Measurements from ENCODE around the gene TRMT2A. TPM values are rescaled to one million over a fixed set of nuclear protein-coding genes. Genes with fewer than 3 reads are reported as not detected.

Gene TRMT2A
- total and polyA plus RNA-seq, 2 of the 8 experiments (the other 6 are each of a cell fraction or from before 2014, with no cell fraction given): 44.9 to 50.3 TPM

- Histone ChIP-seq H3K4me2 (ENCODE audit: insufficient read depth in 1 of 2, low read depth in 2 of 2, low read length in 2 of 2) (no peak overlapping the region), H2BK5ac (ENCODE audit: low read depth, low read length) (no peak overlapping the region; the same call in 1 of the 2 replicates), H3K14ac (ENCODE audit: insufficient read length) (no peak overlapping the region), H2AFZ (ENCODE audit: low read length) (no peak overlapping the region), H4K5ac (ENCODE audit: insufficient read length, low read depth, low read length) (no peak overlapping the region), H4K8ac (ENCODE audit: extremely low read depth, insufficient read depth, low read length) (no peak overlapping the region; the same call in 1 of the 2 replicates), H3K18ac (ENCODE audit: extremely low read depth, low read length) (no peak overlapping the region), H3K79me2 (ENCODE audit: control insufficient read depth in 1 of 2, insufficient read depth in 2 of 2, low read length in 2 of 2) (peaks cover 31 to 53% of the 10 kb centered on the region in 2 experiments), H3K23me2 (ENCODE audit: low read depth, low read length) (peaks cover 7% of the 10 kb centered on the region; the same call in 1 of the 2 replicates), H3K56ac (replicated peaks; ENCODE audit: insufficient read length, low read depth, low read length) (no peak overlapping the region), H3K23ac (ENCODE audit: insufficient read length) (no peak overlapping the region), H2BK12ac (ENCODE audit: low read depth, low read length) (no peak overlapping the region), H3K4me3 (ENCODE audit: extremely low read depth in 1 of 4, insufficient read depth in 2 of 4, low read depth in 3 of 4, low read length in 4 of 4) (no peak overlapping the region), H4K91ac (replicated peaks; ENCODE audit: insufficient read length, low read length) (no peak overlapping the region), H3K4me1 (replicated peaks in 1 of 4; ENCODE audit: control insufficient read depth in 3 of 4, insufficient read depth in 4 of 4, low read length in 3 of 4) (peaks cover 0 to 6% (median 0%) of the 10 kb centered on the region in 4 experiments; a peak in 3 of 7 replicates), H3K27me3 (replicated peaks in 1 of 4; ENCODE audit: control insufficient read depth in 3 of 4, extremely low read depth in 1 of 4, insufficient read depth in 3 of 4, low read length in 3 of 4) (no peaks in the 10 kb centered on the region), H3K27ac (ENCODE audit: low read depth, low read length) (no peak overlapping the region), H2BK15ac (ENCODE audit: low read length) (no peak overlapping the region), H3K4ac (replicated peaks; ENCODE audit: insufficient read length, low read depth, low read length) (no peak overlapping the region), H3K9me3 (ENCODE audit: insufficient read depth in 2 of 2, low read depth in 1 of 2, low read length in 1 of 2) (no peaks in the 10 kb centered on the region), H2AK5ac (ENCODE audit: low read depth, low read length) (no peak overlapping the region), H2BK120ac (replicated peaks; ENCODE audit: low read depth, low read length) (no peak overlapping the region), H4K20me1 (replicated peaks in 1 of 2; ENCODE audit: control insufficient read depth in 1 of 2, insufficient read depth in 2 of 2, low read length in 2 of 2) (peaks cover 44 to 54% of the 10 kb centered on the region in 2 experiments), H3K36me3 (ENCODE audit: control insufficient read depth in 2 of 4, insufficient read depth in 4 of 4, low read length in 3 of 4) (peaks cover 51 to 77% (median 65%) of the 10 kb centered on the region in 4 experiments), H2BK20ac (ENCODE audit: low read length) (no peak overlapping the region), H3K9ac (replicated peaks in 1 of 4; ENCODE audit: extremely low read depth in 1 of 4, low read depth in 3 of 4, low read length in 3 of 4) (no peak overlapping the region), H3K79me1 (ENCODE audit: low read depth, low read length) (peaks cover 8% of the 10 kb centered on the region; the same call in 1 of the 2 replicates)
- FAIRE-seq (no peak), DNase-seq (ENCODE audit: low read depth in 1 of 2, low spot score in 2 of 2) (no peak)
- POLR2A ChIA-PET (ENCODE audit: partially characterized antibody): interaction anchor here (0.7 to 8.3 kb wide), 13 partner anchors 6 to 138 kb away, joined by 3 to 223 read pairs (median 4); partner anchors contain the start of genes RANBP1 and TRMT2A
- WGBS, 2 experiments (ENCODE audit: extremely low coverage in 1 of 2, insufficient coverage in 1 of 2, insufficient read length in 1 of 2, insufficient replicate concordance in 2 of 2, low coverage in 1 of 2, low lambda C conversion rate in 2 of 2, missing lambda C conversion rate in 1 of 2): 93% methylated on average over 8 of the region's 11 CpGs; no CpG with 5 or more reads in 1 of the 2 experiments
- CTCF ChIA-PET (ENCODE audit: partially characterized antibody): interaction anchor here (0.7 to 1.9 kb wide), 3 partner anchors 13 to 162 kb away, joined by 3 to 5 read pairs (median 3); no protein-coding TSS in a partner anchor
Measured at GRCh38 chr22:20124083-20124787, 7.2 kb upstream of the TRMT2A start.
